IPS-NIHi7 (cell line): ENCODE data around the gene ASPDH.
"Not testable (repeated sequence)": the region's sequence is repeated elsewhere in the genome, so short reads cannot be mapped to it uniquely, and the experiment has no call there.

Experiments used
- DNase-seq: peaks from one replicate; pipeline ENCODE4 v3.0.0; 2012; ENCODE audit warnings: mixed read lengths; ENCODE audit errors: extremely low spot score

ASPDH gene

DNA sequence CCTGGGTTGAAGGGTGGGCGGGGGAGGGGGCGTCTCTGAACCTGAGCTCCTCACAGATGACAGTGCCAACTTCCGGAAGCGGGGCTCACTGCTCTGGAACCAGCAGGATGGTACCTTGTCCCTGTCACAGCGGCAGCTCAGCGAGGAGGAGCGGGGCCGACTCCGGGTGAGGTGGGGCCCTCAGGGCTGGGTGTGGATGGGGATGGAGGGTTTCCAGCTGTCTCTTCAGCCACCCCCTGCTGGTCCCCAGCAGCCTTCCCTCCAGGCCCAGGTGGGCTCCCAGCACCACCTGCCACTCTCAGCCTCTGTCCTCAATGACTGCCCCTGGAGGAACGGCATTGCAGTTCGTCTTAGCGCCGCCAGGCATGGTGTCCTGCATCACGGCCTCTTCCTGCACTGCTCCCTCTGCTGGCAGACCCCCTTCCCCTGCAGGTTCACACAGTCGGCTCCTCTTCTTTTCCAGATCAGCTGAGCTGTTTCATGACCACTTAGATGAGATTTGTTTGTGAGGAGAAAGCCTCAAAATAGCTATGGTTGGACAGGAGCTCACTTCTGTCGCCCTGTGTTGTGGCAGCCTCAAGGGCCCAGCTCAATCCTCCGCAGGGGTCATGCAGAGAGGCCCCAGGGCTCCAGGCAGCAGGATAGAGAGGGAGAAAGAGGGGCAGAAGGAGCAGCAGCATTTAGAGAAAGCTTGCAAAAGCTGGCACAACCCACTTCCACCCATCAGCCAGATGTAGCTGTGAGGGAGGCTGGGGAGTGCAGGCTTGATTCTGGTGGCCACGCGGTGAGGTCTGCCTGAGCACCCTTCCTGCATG is 34.6 kb downstream of the ASPDH start:
- peak; percentile 79 for DNase-seq

DNA sequence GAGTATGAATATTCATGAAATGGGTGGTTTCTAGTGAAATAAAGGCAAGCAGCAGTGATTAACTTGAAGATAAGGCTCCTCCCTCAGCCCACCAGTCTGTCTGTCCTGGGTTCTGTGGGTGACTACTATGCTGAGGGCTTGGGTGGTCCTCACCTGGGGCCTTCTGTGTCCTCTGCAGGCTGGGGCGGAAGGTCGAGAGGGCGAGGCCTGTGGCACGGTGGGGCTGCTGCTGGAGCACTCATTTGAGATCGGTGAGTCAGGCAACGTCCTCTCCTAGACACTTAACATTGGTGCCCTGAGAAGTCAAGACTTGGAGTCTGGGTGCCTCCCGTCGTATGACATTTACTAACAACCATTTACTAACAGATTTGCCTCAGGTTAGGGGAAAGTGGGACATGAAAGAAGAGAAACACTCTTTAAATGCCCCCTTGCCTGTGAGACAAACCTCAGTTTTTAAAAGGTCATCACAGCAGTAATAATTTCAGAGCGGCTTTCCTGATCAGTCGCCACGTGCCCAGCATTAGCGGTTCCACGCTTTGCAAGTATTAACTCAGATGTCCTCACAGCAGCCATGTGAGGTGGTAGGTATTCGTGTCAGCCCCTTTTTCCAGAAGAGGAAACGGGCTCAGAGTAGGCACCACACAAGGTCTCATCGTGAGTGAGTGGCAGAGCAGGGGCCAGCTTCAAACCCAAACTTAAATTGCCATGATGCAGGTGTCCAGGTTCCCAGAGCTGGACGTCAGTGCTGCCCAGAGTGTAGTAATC is 35.8 kb downstream of the ASPDH start:
- no peak for DNase-seq

DNA sequence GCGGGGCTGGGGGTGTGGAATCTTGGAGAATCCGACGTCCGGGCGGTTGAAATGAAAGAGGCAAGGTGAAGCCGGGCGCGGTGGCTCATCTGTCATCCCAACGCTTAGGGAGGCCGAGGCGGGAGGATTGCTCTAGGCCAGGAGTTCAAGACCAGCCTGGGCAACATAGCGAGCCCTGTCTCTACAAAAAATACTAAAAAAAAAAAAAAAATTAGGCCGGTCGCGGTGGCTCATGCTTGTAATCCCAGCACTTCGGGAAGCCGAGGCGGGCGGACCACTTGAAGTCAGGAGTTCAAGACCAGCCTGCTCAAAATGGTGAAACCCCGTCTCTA is 36.8 kb downstream of the ASPDH start:
- no peak for DNase-seq

DNA sequence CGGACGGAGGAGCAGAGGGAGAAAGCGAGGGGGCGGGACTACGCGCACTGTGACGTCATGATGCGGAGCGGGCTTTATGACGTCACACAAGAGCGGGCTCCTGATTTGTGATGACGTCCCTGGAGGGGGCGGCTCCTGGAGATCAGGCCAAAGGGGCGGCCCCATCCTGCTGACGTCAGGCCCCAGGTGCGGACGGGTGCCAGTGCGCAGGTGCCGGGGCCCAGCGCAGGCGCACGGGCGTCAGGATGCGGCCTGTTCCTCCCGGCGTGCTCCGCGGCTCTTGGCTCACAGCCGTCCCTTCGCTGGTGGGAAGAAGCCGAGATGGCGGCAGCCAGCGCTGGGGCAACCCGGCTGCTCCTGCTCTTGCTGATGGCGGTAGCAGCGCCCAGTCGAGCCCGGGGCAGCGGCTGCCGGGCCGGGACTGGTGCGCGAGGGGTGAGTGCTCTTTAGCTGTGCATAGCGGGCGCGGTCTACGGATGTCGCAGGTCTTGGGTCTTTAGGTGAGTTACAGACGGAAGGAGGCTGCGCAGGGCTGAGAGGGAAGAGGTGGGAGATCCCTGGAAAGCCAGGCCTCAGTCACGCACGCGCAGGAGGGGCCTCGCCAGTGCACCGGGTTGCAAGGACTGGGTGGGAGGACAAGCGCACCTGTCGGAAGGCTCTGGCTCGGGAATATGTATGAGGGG is 37.3 kb downstream of the ASPDH start, which contains the start of the genes EMC10 and GARIN5A:
Gene EMC10 (plus strand): TSS at position 284 of the 683 bp plus-strand sequence. CDS start 38 bp downstream, at position 322.
Gene GARIN5A (minus strand): TSS at position 625 of the 683 bp plus-strand sequence. CDS start 460 bp downstream, at position 165.
- DNase-seq, result peak; percentile 100

DNA sequence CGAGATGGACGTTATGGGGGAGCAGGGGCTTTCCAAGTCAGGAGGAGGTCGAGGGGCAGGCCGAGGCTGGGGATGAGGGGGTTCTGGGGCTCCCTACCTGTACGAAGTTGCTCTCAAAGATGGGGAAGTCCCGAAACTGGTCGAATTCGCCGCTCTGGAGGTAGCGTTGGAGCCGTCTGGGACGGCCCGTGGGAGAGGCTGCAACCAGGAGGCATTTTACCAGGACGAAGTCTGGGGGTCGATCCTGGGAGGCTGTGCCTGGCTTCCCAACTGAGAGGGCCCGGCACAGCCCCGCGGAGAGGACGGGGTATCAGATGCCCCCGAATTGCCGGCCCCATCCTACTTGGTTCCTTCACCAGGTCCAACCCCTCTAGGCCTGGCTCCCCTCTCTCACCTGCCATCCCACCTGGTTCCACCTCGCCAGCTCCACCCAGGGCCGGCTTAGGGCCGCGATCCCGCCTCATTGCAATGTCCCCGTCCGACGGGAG is 37.9 kb downstream of the ASPDH start:
- DNase-seq, result no peak

DNA sequence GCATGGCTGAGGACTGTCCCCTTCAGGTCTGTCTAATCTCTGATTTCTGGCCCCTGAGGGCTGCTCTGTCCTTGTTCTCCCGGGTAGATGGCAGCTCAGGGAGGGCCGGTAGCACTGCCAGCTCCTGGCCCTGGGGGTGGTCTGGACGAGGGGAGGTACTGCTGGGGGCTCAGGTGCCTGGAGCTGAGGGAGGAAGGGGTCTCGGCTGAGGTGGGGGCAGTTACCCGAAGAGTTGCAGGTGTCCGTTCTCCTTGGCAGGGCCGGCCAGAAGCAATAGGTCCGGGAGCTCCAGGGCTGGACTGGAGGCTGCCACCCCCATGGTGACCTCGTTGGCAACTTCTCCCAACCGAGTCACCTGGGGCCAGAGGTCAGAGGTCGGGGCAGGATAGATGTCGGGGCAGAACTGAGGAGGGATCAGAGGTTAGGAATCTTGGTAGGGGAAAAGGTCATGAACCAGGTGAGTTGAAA is 38.6 kb downstream of the ASPDH start:
- no peak for DNase-seq

DNA sequence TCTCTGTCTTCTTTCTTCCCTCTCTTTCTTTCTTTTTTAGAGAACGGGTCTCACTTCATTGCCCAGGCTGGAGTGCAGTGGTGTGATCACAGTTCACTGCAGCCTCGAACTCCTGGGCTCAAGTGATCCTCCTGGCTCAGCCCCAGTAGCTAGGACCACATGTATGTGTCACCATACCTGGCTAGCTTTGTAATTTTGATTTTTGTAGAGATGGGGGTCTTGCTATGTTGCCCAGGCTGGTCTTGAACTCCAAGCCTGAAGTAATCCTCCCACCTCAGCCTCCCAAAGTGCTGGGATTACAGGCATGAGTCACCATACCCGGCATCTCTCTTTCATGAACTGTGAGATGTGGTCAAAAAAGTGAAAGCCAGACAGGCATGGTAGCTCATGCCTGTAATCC is 40.4 kb downstream of the ASPDH start:
- DNase-seq, result not testable (repeated sequence)

DNA sequence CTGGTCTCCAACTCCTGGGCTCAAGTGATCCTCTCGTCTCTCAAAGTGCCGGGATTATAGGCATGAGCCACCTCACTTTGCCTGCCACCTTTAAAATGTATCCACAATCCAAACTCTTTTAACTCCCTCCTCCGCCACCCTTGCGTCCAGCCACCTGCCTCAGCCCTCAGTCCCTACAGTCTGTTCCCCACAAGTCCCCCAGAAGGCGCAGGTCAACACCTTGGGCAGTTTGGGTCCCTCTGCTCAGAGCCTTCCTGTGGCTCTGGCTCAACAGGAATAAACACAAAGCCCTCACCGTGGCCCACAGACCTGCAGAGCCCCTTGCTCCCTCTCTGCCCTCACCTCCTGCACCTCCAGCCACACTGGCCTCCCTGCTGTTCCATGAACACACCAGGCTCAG is 44.9 kb downstream of the ASPDH start:
- no peak for DNase-seq

DNA sequence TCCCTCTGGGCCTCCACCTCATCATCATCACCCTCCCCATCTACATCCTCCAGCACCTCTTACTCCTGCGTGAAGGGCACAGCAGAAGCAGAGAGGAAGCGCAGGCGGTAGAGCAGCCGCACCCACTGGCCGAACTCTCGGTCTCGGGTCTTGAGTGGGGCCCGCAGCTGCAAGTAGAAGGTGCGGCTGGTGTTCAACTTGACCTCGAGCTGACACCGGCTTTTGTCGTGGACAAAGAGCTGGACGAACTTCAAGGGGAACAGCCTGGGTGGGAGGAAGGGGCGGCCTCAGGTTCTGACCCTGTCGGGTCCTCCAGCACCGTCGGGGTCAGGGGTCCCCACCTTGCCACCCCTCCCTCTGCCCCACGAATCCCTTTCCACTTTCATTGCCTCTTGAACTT is 46.1 kb downstream of the ASPDH start:
- no peak for DNase-seq

DNA sequence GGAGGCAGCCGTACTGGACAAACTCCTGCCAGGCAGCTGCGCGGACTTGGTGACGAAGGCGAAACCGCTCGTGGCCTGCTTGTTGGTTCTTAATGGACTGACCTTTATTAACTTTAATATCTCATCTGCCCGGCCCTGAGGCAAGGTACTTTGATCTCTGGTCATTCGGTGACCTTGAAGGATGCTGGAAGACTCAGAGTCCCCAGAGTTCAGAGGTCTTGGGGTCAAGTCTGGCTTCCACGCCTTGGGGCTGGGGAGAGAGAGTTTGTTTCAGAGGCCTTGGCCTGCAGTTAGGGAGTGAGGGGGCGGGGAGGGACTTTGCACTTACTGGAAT is 47.0 kb downstream of the ASPDH start:
- DNase-seq, result no peak

DNA sequence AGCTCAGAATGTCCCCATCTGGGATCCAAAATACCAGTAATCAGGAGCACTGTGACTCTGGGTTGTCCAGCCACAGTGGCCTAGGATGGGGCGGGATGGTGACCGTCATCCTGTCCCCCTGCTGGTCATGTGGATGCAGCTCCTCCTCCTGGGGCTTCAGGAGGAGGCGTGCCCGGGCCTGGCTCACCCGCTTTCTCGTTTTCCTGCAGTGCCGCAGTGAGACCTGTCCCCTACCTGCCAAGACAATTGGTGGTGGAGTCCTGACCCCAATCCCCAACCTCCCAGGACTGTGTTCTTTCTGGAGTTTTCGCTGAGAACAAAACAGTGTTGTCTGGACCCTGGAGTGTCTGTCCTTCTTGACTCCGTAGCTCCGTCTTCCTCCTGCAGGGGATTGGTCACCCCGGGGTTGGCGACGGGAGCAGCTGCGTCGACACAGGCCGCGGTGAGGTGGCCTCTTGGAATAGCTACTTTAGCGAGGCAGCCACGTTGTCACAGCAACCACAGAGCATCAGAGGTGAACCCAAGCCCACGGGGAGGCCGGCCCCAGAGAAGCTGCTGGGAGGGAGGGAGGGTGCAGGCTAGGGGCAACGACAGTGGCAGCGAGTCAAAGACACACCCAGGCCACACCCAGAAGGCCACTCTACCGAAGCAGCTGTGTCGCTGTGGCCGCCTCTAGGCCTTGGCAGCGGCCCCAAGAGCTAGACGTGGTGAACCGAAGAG is 47.6 kb downstream of the ASPDH start:
- DNase-seq, result peak; percentile 83

DNA sequence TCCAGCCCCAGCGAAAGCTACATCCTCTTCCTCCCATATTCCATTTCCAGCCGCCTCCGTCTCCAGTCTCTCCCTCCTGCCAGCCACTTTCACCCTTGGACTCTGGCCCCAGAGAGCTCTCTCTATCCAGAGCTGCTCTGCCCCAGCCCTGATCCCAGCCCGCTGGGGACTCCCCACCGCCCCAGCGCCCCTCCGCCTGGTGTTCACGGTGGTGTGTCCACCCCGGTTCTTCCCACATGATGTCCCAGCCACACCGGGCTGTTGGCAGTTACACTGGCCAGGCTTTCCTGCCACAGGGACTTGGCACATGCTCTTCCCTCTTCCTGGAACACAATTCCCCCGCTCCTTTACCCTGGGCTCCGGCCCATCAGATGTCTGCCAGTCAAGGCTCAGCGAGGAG is 48.7 kb downstream of the ASPDH start:
- DNase-seq, result no peak

DNA sequence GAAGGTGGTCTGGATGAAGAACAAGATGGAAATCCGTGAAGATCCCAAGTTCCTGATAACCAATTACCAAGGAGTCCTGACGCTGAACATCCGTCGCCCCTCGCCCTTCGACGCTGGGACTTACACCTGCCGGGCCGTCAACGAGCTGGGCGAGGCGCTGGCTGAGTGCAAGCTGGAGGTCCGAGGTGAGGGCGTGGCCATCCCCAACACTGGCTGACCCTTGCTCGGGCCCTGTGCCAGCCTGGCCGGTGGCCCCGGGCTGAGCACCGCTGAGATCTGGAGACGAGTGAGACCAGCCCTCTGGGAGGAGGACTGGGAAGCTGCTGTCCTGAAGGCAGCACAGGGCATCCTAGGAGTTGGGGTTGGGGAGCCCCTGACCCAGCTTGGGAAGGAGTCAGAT is 49.4 kb downstream of the ASPDH start:
- no peak for DNase-seq

DNA sequence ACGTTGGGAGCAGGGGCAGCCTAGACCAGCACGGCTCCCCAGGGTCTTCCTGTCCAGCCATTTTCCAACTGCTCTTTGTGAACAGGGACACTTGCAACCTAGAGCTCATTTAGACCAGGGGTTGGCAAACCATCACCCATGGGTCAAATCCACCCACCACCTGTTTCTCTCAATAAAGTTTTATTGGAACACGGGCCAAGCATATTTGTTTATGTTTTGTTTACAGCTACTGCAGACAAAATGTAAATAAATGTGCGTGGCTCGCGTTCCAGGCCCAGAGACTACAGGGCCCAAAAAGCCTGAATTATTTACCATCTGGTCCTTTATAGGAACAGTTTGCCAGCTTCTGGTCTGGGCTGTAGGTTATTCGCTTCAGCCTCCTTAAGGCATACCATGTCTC is 50.7 kb downstream of the ASPDH start:
- no peak for DNase-seq
